ENCODE data around the gene EMC6. TPM values are rescaled to one million over a fixed set of nuclear protein-coding genes. Genes with fewer than 3 reads are reported as not detected.
A peak's percentile ranks its signal among the peaks of the same experiment; 100 is the strongest.

Gene EMC6
- total and polyA plus RNA-seq, 2 of the 13 experiments (the other 11 are each of a cell fraction or from before 2014, with no cell fraction given): 45.1 to 47.7 TPM

- ChIA-PET CTCF (ENCODE audit: low intra/inter-chr PET ratio, low total read pairs) (no interaction called here), POLR2A (interaction anchor here (2.0 kb wide), 1 partner anchor 11 kb away, joined by 12 read pairs; the partner anchor contains the start of gene TAX1BP3)
- WGBS (ENCODE audit: low lambda C conversion rate): 95% methylated on average over 16 of the region's 16 CpGs
- BruUV-seq (replicated peaks): no TSS peak
- no peaks in the 10 kb centered on the region; a peak in 1 of 5 replicates for H3K36me3 ChIP-seq (replicated peaks in 1 of 2; ENCODE audit: control insufficient read depth in 1 of 2, insufficient read depth in 2 of 2, low read length in 2 of 2)
- no peak overlapping the region for H3K4me2 ChIP-seq (ENCODE audit: low read depth, low read length)
- no peak overlapping the region for H3K27ac ChIP-seq (ENCODE audit: extremely low read length, insufficient read depth, low read length)
- no peaks in the 10 kb centered on the region for H3K79me2 ChIP-seq (ENCODE audit: insufficient read depth, low read length)
- no peak for TF ChIP-seq MEF2D (CRISPR knock-in tag; IDR thresholded peaks at IDR 0.05)
- no peak overlapping the region for H2AFZ ChIP-seq (ENCODE audit: low read length)
- DNase-seq (ENCODE audit: low spot score) (no peak), FAIRE-seq (no peak), ATAC-seq (no peak)
- H4K20me1 ChIP-seq (ENCODE audit: insufficient read depth, low read length): no peaks in the 10 kb centered on the region
- H3K4me3 ChIP-seq (replicated peaks in 1 of 3; ENCODE audit: insufficient read depth in 1 of 3, low read depth in 2 of 3, low read length in 3 of 3): no peak overlapping the region
- no peak overlapping the region for H3K9ac ChIP-seq (ENCODE audit: insufficient read depth, low read depth, low read length)
- H3K4me1 ChIP-seq (ENCODE audit: insufficient read depth, low read length): peaks cover 13% of the 10 kb centered on the region
- in situ Hi-C loops (cut with HindIII; ENCODE audit: extremely low pct_ligation_motif_present, low pct_unique_long_range_greater_than_20kb): no loop called here
- no peaks in the 10 kb centered on the region for H3K27me3 ChIP-seq (ENCODE audit: control insufficient read depth in 1 of 2, insufficient read depth in 2 of 2, low read length in 2 of 2)
- intact Hi-C loops (cut with micrococcal nuclease; ENCODE audit: unreplicated experiment): no loop called here
- no peaks in the 10 kb centered on the region for H3K9me3 ChIP-seq (ENCODE audit: low read length)
These were observed 12.3 kb upstream of the EMC6 start for GRCh38 chr17:3656353-3656752.

DNA sequence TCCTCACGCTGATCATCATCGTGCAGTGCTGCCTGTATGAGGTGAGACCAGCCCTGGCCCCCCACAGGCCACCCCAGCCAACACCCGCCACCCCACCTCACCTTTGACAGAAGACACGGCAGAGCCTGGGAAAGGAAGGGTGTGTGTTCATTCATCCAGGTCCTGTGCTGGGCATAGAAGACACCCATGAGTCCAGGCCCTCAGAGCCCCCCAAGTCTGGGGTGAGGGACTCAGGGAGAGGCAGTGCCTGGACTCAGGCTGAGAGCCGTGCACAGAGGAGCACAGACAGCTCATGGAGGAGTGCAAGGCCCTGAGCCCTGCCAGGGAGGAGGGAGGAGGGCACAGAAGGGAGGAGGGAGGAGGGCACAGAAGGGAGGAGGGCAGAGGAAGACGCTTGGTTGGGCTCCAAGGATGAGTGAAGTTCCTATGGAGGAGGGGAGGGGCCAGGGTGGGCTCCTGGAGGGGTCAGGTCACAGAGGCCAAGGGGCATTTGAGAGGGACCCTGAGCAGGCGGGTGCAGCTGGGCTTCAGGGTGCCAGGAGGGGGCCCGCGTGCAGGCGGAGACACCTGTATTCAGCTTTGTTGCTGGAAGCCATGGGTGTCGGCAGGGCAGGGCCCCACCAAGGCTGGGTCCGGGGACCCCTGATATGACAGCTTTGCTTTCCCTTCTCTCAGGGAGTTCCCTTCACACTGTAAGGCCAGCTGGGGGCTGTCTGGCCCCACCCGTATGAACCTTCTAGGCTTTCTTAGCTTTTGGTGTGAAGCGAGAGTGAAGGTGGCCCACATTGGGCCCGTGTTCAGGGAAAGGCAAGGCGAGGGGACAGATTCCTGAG is 11.6 kb upstream of the EMC6 start:
- Histone ChIP-seq H3K9me3 (ENCODE audit: low read length) (no peaks in the 10 kb centered on the region), H2AFZ (ENCODE audit: low read length) (no peak overlapping the region), H3K4me3 (replicated peaks in 1 of 3; ENCODE audit: insufficient read depth in 1 of 3, low read depth in 2 of 3, low read length in 3 of 3) (no peak overlapping the region), H3K4me2 (ENCODE audit: low read depth, low read length) (no peak overlapping the region), H3K27me3 (ENCODE audit: control insufficient read depth in 1 of 2, insufficient read depth in 2 of 2, low read length in 2 of 2) (no peaks in the 10 kb centered on the region), H3K27ac (ENCODE audit: extremely low read length, insufficient read depth, low read length) (no peak overlapping the region), H3K4me1 (ENCODE audit: insufficient read depth, low read length) (peaks cover 19% of the 10 kb centered on the region), H3K9ac (ENCODE audit: insufficient read depth, low read depth, low read length) (no peak overlapping the region), H4K20me1 (ENCODE audit: insufficient read depth, low read length) (no peaks in the 10 kb centered on the region), H3K79me2 (ENCODE audit: insufficient read depth, low read length) (no peaks in the 10 kb centered on the region), H3K36me3 (replicated peaks in 1 of 2; ENCODE audit: control insufficient read depth in 1 of 2, insufficient read depth in 2 of 2, low read length in 2 of 2) (no peaks in the 10 kb centered on the region; a peak in 1 of 5 replicates)
- BruUV-seq (replicated peaks): no TSS peak
- intact Hi-C loops (cut with micrococcal nuclease; ENCODE audit: unreplicated experiment) (no loop called here), in situ Hi-C loops (cut with HindIII; ENCODE audit: extremely low pct_ligation_motif_present, low pct_unique_long_range_greater_than_20kb) (no loop called here)
- ChIA-PET POLR2A (interaction anchor here (2.0 to 3.4 kb wide), 3 partner anchors 11 to 21 kb away, joined by 6 to 13 read pairs (median 12); partner anchors contain the start of genes CTNS, SHPK and TAX1BP3), CTCF (ENCODE audit: low intra/inter-chr PET ratio, low total read pairs) (no interaction called here)
- FAIRE-seq (no peak), ATAC-seq (no peak), DNase-seq (ENCODE audit: low spot score) (no peak)
- 0 out of 2 replicates have a peak, but pooled peaks have one; percentile 38 for TF ChIP-seq ZNF263 (CRISPR knock-in tag; IDR thresholded peaks at IDR 0.05)
- no peak for TF ChIP-seq ASH2L (IDR thresholded peaks at IDR 0.05; ENCODE audit: insufficient read length, low read depth, low read length)
- peak in 1 of 2 experiments; percentile 12; a peak in 1 of 4 replicates for TF ChIP-seq POLR2A (IDR thresholded peaks at IDR 0.05; ENCODE audit: insufficient read depth in 1 of 2, low read depth in 2 of 2, low read length in 2 of 2)
- TF ChIP-seq SMAD1 (CRISPR knock-in tag; IDR thresholded peaks at IDR 0.05; ENCODE audit: borderline replicate concordance, low read depth): no peak
- 92% methylated on average over 11 of the region's 16 CpGs for WGBS (ENCODE audit: low lambda C conversion rate)

Measured in HepG2 (cell line).